Body of pancreas (tissue), 4 donors: Measurements from ENCODE around the gene HESX1.

Experiments
- CTCF ChIP-seq, 7 experiments: fragments of 450-650 bp in 4 of 7; fragments of 200-600 bp in 3 of 7; sonication (generic) in 3 of 7; IDR thresholded peaks; one replicate each; pipeline ENCODE4 v1.5.1; 2016 to 2019; ENCODE audit warnings: antibody characterized with exemption in 7 of 7
- POLR2A ChIP-seq, 3 donors: fragments of 450-650 bp; IDR thresholded peaks; one replicate each; pipeline ENCODE4 v1.6.1; 2016; ENCODE audit warnings: antibody characterized with exemption in 3 of 3, mild to moderate bottlenecking in 2 of 3

GRCh38 chr3:57165641-57166040, 34.1 kb downstream of the HESX1 start:
- TF ChIP-seq CTCF (IDR thresholded peaks at IDR 0.05) (no peak), POLR2A (IDR thresholded peaks at IDR 0.05) (no peak)
